Measurements from ENCODE around the gene MTHFS.

DNA sequence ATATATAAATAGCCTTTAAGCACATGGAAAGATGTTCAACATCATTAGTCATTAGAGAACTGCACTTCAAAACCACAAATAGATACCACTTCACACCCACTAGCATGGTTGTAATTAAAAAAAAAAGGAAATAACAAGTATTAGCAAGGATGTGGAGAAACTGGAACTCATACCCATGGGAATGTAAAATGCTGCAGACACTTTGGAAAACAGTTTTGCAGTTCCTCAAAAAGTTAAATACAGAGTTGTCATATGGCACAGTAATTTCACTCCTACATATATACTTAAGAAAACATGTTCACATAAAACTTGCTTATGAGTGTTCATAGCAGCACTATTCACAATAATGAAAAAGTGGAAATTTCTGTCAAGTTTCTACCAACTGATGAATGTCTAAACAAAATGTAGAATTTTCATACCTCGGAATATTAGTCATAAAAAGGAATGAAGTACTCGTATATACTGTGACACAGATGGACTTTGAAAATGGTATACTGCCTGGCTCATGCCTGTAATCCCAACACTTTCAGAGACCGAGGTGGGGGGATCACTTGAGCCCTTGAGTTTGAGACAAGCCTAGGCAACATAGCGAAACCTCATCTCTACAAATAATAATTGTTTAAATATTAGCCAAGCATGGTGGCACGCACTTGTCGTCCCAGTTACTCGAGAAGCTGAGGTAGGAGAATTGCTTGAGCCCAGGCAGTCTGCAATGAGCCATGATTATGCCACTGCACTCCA is 46.1 kb upstream of the MTHFS start:
- TF ChIP-seq POLR2AphosphoS5 (IDR thresholded peaks at IDR 0.05; ENCODE audit: low read depth, low read length), result no peak
- no peak for TF ChIP-seq SIN3A (IDR thresholded peaks at IDR 0.05; ENCODE audit: borderline replicate concordance, insufficient read depth, low read length)
- TF ChIP-seq TAF1 (IDR thresholded peaks at IDR 0.05; ENCODE audit: borderline replicate concordance, insufficient read depth, low read length), result no peak
- TF ChIP-seq, protein P1, sequence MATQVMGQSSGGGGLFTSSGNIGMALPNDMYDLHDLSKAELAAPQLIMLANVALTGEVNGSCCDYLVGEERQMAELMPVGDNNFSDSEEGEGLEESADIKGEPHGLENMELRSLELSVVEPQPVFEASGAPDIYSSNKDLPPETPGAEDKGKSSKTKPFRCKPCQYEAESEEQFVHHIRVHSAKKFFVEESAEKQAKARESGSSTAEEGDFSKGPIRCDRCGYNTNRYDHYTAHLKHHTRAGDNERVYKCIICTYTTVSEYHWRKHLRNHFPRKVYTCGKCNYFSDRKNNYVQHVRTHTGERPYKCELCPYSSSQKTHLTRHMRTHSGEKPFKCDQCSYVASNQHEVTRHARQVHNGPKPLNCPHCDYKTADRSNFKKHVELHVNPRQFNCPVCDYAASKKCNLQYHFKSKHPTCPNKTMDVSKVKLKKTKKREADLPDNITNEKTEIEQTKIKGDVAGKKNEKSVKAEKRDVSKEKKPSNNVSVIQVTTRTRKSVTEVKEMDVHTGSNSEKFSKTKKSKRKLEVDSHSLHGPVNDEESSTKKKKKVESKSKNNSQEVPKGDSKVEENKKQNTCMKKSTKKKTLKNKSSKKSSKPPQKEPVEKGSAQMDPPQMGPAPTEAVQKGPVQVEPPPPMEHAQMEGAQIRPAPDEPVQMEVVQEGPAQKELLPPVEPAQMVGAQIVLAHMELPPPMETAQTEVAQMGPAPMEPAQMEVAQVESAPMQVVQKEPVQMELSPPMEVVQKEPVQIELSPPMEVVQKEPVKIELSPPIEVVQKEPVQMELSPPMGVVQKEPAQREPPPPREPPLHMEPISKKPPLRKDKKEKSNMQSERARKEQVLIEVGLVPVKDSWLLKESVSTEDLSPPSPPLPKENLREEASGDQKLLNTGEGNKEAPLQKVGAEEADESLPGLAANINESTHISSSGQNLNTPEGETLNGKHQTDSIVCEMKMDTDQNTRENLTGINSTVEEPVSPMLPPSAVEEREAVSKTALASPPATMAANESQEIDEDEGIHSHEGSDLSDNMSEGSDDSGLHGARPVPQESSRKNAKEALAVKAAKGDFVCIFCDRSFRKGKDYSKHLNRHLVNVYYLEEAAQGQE (IDR thresholded peaks at IDR 0.05; ENCODE audit: insufficient read depth in 1 of 2, low read depth in 2 of 2, low read length in 2 of 2), result no peak
